SJSA1 (cell line): Measurements from ENCODE around the gene TTC9. TPM values are rescaled to one million over a fixed set of nuclear protein-coding genes. Genes with fewer than 3 reads are reported as not detected.
A peak's percentile ranks its signal among the peaks of the same experiment; 100 is the strongest.

Experiments used
- DNase-seq, 2 experiments: peaks; one replicate each; pipeline ENCODE4 v3.0.0-alpha.2; 2015 to 2020; ENCODE audit warnings: low spot score in 2 of 2, low read depth in 1 of 2
- H3K27ac ChIP-seq: fragments of 250-450 bp; sonication (Bioruptor Pico); 2 replicates; pipeline ENCODE4 v1.5.1; 2020; ENCODE audit warnings: mild to moderate bottlenecking, moderate library complexity
- H3K27me3 ChIP-seq: fragments of 250-450 bp; sonication (Bioruptor Pico); replicated peaks from 2 replicates; pipeline ENCODE4 v1.5.1; 2020; ENCODE audit warnings: mild to moderate bottlenecking, moderate library complexity
- H3K36me3 ChIP-seq: fragments of 250-450 bp; sonication (Bioruptor Pico); 2 replicates; pipeline ENCODE4 v1.5.1; 2020; ENCODE audit warnings: mild to moderate bottlenecking
- H3K4me1 ChIP-seq: fragments of 250-450 bp; sonication (Bioruptor Pico); replicated peaks from 2 replicates; pipeline ENCODE4 v1.6.1; 2021; ENCODE audit warnings: mild to moderate bottlenecking
- H3K4me3 ChIP-seq: fragments of 250-450 bp; sonication (Bioruptor Pico); 2 replicates; pipeline ENCODE4 v1.5.1; 2020; ENCODE audit warnings: mild to moderate bottlenecking
- H3K9me3 ChIP-seq: fragments of 250-450 bp; sonication (Bioruptor Pico); replicated peaks from 2 replicates; pipeline ENCODE4 v1.5.1; 2020; ENCODE audit warnings: mild to moderate bottlenecking
- total RNA-seq: library from RNA; depleted of rRNA; stranded (reverse); fragments of >200 nt; shearing (Covaris generic); gene quantifications from 2 replicates; pipeline ENCODE4 v1.2.3, GENCODE V29; 2014; rRNA removed

The TTC9 gene
- 0.18 and 0.38 TPM in 2 replicates for total RNA-seq

DNA sequence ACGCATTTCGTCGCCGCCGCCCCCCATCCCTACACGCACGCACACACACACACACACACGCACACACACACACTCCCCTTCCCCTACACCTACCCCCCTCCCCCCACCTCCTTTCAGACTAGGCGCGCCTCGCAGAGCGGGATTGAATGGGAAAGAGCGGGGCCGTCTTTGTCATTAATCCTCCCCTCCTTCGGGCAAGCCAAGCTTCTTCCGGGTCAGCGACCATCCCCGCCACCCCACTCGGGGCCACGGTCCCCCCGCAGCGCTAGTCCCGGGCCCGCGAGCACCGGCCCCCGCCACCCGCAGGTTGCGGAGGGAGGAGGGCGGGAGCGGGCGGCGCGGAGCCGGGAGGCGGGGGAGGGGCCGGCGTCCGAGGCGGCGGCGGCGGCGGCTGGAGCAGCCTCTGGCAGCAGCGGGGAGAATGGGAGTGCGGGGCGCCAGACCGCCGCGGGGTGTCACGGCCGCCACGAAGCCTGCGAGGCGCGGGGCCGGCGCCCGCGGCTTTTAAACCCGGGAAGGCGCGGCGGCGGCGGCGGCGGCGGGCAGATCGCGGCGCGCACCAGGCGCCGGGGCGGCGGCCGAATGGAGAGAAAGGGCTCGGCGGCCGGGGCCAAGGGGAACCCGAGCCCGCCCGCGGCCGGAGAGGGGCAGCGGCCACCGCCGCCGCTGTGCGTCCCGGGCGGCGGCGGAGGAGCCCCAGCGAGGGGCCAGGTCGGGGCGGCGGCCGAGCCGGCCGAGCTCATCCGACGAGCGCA lies at the start of gene TTC9:
Gene TTC9 (plus strand): TSS at position 369 of the 755 bp plus-strand sequence. CDS start 214 bp downstream, at position 583.
- no peaks in the 10 kb centered on the region for H3K36me3 ChIP-seq
- no peak within 1 kb of the TSS for H3K27ac ChIP-seq
- DNase-seq, result no peak
- peaks cover 11% of the 10 kb centered on the region for H3K4me1 ChIP-seq
- peak within 1 kb of the TSS; percentile 40 for H3K4me3 ChIP-seq
- H3K27me3 ChIP-seq, result peaks cover 65% of the 10 kb centered on the region
- H3K9me3 ChIP-seq, result no peaks in the 10 kb centered on the region

- Histone ChIP-seq H3K27me3 (no peaks in the 10 kb centered on the region), H3K9me3 (no peaks in the 10 kb centered on the region), H3K36me3 (peaks cover 64% of the 10 kb centered on the region), H3K4me3 (no peak overlapping the region), H3K27ac (no peak overlapping the region), H3K4me1 (peaks cover 4% of the 10 kb centered on the region)
- no peak for DNase-seq
Measured at GRCh38 chr14:70594461-70594860, 47.3 kb upstream of the TTC9 start.

GRCh38 chr14:70595443-70596185 lies 46.1 kb upstream of the TTC9 start:
- Histone ChIP-seq H3K9me3 (no peaks in the 10 kb centered on the region), H3K4me3 (no peak overlapping the region)
- DNase-seq, result no peak

GRCh38 chr14:70597731-70598130 lies 44.0 kb upstream of the TTC9 start:
- DNase-seq, result no peak
- no peaks in the 10 kb centered on the region for H3K27me3 ChIP-seq
- H3K4me1 ChIP-seq, result peaks cover 10% of the 10 kb centered on the region
- peaks cover 35% of the 10 kb centered on the region for H3K36me3 ChIP-seq
- H3K9me3 ChIP-seq, result no peaks in the 10 kb centered on the region
- H3K27ac ChIP-seq, result no peak overlapping the region
- H3K4me3 ChIP-seq, result no peak overlapping the region

More at GRCh38 chr14:70595443-70596185, 46.1 kb upstream of the TTC9 start:
- Histone ChIP-seq H3K36me3 (peaks cover 55% of the 10 kb centered on the region), H3K27ac (no peak overlapping the region), H3K27me3 (no peaks in the 10 kb centered on the region), H3K4me1 (peaks cover 6% of the 10 kb centered on the region)

GRCh38 chr14:70599345-70599744 lies 42.4 kb upstream of the TTC9 start:
- Histone ChIP-seq H3K4me3 (peak overlapping the region; percentile 63), H3K27me3 (no peaks in the 10 kb centered on the region), H3K36me3 (peaks cover 19% of the 10 kb centered on the region), H3K9me3 (no peaks in the 10 kb centered on the region), H3K4me1 (peaks cover 10% of the 10 kb centered on the region), H3K27ac (no peak overlapping the region)
- no peak for DNase-seq

- H3K4me1 ChIP-seq, result peaks cover 10% of the 10 kb centered on the region
- no peaks in the 10 kb centered on the region for H3K27me3 ChIP-seq
- H3K36me3 ChIP-seq, result peaks cover 9% of the 10 kb centered on the region; the same call in 1 of the 2 replicates
- peak within 1 kb of the TSS; percentile 61 for H3K27ac ChIP-seq
- H3K9me3 ChIP-seq, result no peaks in the 10 kb centered on the region
- DNase-seq, result peak; percentile 73 to 93
- peak within 1 kb of the TSS; percentile 63 for H3K4me3 ChIP-seq
Measured at GRCh38 chr14:70600382-70601157, 41.1 kb upstream of the TTC9 start, which contains the start of gene MED6. TSS of gene MED6 (minus strand) at chr14:70600655. CDS start at chr14:70600637, 18 bp downstream.

DNA sequence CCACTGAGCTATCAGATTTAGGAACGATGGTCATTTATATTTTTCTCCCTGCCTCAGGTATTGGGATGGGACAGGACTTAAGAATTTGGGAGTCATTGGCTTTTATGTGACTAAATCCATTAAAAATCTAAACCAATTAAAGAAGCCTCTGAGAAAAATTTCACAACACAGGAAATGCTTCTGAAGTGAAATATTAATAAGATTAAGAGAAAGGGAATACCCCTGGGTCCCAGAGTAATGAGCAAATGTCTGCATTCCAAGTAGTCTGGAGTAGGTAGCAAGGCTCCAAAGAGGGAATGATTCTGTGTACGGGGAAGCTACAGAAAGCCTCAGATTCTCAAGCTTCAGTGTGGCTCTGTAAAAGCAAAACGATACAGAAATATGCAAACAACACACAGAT lies 40.6 kb upstream of the TTC9 start:
- DNase-seq, result no peak
- H3K36me3 ChIP-seq, result peaks cover 3% of the 10 kb centered on the region; the same call in 1 of the 2 replicates
- H3K27ac ChIP-seq, result peak overlapping the region; percentile 44
- no peaks in the 10 kb centered on the region for H3K9me3 ChIP-seq
- peaks cover 10% of the 10 kb centered on the region for H3K4me1 ChIP-seq
- H3K4me3 ChIP-seq, result peak overlapping the region; percentile 63
- H3K27me3 ChIP-seq, result no peaks in the 10 kb centered on the region

- Histone ChIP-seq H3K4me3 (no peak overlapping the region), H3K4me1 (peaks cover 10% of the 10 kb centered on the region), H3K27me3 (no peaks in the 10 kb centered on the region), H3K27ac (no peak overlapping the region), H3K9me3 (no peaks in the 10 kb centered on the region), H3K36me3 (no peaks in the 10 kb centered on the region)
- no peak for DNase-seq
Measured at GRCh38 chr14:70602254-70602653, 39.5 kb upstream of the TTC9 start.

DNA sequence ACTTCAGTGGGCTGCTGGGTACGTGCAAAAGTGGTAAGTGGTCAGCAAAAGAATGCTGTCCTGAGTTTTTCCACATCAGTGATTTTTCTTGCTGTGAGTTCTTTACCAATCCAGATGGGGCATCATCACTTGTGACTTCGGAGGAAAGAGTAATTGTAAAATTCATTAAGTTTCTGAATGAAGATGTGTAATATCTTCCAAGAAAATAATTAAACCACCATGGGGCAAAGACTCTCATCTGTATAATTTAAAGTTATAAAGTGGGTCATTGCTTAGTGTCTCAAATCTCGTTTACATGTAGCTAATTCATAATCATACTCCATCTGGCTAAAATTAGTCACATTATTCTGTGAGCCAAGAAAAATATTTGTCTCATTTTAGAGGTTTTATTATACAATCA lies 30.5 kb upstream of the TTC9 start:
- DNase-seq, result no peak
- H3K36me3 ChIP-seq, result no peaks in the 10 kb centered on the region
- H3K4me3 ChIP-seq, result no peak overlapping the region
- peaks cover 5% of the 10 kb centered on the region; the same call in 1 of the 2 replicates for H3K27me3 ChIP-seq
- no peaks in the 10 kb centered on the region for H3K9me3 ChIP-seq
- H3K27ac ChIP-seq, result no peak overlapping the region
- H3K4me1 ChIP-seq, result no peaks in the 10 kb centered on the region

DNA sequence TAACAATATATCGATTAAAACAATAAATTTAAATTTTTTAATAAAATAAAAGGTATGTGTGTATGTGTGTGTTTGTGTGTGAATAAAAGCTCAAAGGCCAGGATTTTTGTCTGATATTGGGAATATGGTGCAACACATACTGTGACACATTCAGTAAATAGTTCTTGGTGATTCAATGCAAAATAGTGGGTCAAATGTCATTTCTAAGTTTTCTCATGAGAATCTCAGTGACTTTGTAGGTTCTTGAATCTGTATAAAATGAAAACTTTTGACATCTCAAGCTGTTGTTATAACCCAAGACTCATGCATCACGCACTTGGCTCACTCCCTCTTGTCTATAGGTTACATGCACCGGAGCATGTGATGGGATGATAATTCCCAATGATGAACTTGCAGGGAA lies 25.1 kb upstream of the TTC9 start:
- Histone ChIP-seq H3K4me3 (no peak overlapping the region), H3K27ac (no peak overlapping the region), H3K9me3 (no peaks in the 10 kb centered on the region), H3K4me1 (no peaks in the 10 kb centered on the region), H3K36me3 (no peaks in the 10 kb centered on the region), H3K27me3 (no peaks in the 10 kb centered on the region; the same call in 1 of the 2 replicates)
- no peak for DNase-seq

DNA sequence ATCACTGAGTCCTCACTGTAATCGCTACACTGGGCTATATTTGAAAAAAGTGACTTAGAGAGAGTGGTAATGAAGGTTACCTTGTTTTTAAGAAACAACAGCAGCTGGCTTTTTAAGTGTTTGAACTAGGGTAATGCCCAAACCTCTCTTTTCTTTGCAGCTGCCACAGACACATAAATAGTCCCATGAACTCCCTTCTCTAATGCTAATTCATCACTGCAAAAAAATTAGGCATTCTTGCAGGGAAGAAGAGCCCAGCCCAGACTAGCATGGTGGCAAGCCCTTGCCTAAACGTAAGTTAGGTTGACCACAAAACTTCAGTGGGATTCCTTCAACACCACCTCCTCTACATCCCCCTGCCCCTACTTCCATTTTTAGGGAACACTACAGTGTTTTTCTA lies 23.4 kb upstream of the TTC9 start:
- no peak overlapping the region for H3K27ac ChIP-seq
- no peak overlapping the region for H3K4me3 ChIP-seq
- H3K9me3 ChIP-seq, result no peaks in the 10 kb centered on the region
- H3K27me3 ChIP-seq, result no peaks in the 10 kb centered on the region; the same call in 1 of the 2 replicates
- DNase-seq, result no peak
- no peaks in the 10 kb centered on the region for H3K36me3 ChIP-seq
- H3K4me1 ChIP-seq, result no peaks in the 10 kb centered on the region

GRCh38 chr14:70619708-70620107 lies 22.0 kb upstream of the TTC9 start:
- Histone ChIP-seq H3K36me3 (no peaks in the 10 kb centered on the region), H3K27ac (no peak overlapping the region), H3K4me3 (no peak overlapping the region), H3K4me1 (no peaks in the 10 kb centered on the region), H3K9me3 (no peaks in the 10 kb centered on the region), H3K27me3 (no peaks in the 10 kb centered on the region; the same call in 1 of the 2 replicates)
- DNase-seq, result no peak

DNA sequence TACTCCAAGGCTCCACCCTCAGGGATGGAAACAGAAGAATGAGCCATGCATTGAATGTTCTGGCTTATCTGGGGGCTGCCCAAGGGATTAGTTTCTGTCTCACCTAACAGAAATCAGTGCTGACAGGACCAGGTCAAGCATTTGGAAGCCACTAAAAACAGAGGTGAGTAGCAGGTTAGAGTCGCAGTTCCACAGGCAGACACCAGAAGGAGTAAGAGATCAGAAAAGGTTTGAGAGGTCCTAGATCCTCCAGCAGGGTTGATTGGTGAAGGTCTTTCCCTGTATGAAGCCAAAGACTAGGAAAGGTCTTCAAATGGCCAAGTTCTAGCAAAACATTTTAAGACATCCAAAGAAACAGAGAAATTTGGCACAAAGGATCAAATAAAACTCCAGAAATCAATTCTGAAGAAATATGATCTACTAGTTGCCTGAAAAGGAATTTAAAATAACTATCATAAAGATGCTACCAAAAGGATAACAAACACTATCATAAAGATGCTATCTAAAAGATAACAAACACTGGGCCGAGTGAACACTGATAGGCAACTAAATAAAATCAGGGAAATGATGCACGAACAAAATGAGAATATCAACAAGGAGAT lies 19.5 kb upstream of the TTC9 start:
- Histone ChIP-seq H3K36me3 (no peaks in the 10 kb centered on the region), H3K4me3 (no peak overlapping the region), H3K27ac (no peak overlapping the region), H3K4me1 (no peaks in the 10 kb centered on the region), H3K9me3 (no peaks in the 10 kb centered on the region), H3K27me3 (no peaks in the 10 kb centered on the region)
- DNase-seq, result no peak
